ENCODE data around the gene ACKR2. TPM values are rescaled to one million over a fixed set of nuclear protein-coding genes. Genes with fewer than 3 reads are reported as not detected.

ACKR2 gene
- total and polyA plus RNA-seq, 2 of the 13 experiments (the other 11 are each of a cell fraction or from before 2014, with no cell fraction given), result 1.1 to 1.9 TPM

GRCh38 chr3:42803414-42804105, 5.7 kb upstream of the ACKR2 start (continued):
- TF ChIP-seq ELF3 (CRISPR knock-in tag; IDR thresholded peaks at IDR 0.05) (peak; percentile 4; the same call in 1 of the 2 replicates), BCL6 (CRISPR knock-in tag; IDR thresholded peaks at IDR 0.05) (no peak), SIX1 (CRISPR knock-in tag; IDR thresholded peaks at IDR 0.05; ENCODE audit: borderline replicate concordance) (no peak), RERE (CRISPR knock-in tag; IDR thresholded peaks at IDR 0.05; ENCODE audit: low read depth) (no peak), ZSCAN29 (CRISPR knock-in tag; conservative IDR thresholded peaks at IDR 0.05) (0 out of 2 replicates have a peak, but pooled peaks have one; percentile 59), SIN3B (IDR thresholded peaks at IDR 0.05; ENCODE audit: low read length) (no peak), ZNF746 (CRISPR knock-in tag; IDR thresholded peaks at IDR 0.05) (peak; percentile 25; the same call in 1 of the 2 replicates), ELK4 (CRISPR knock-in tag; IDR thresholded peaks at IDR 0.05; ENCODE audit: borderline replicate concordance) (0 out of 2 replicates have a peak, but pooled peaks have one; percentile 17), PRDM15 (CRISPR knock-in tag; IDR thresholded peaks at IDR 0.05) (peak; percentile 92), NRL (CRISPR knock-in tag; IDR thresholded peaks at IDR 0.05; ENCODE audit: borderline replicate concordance) (no peak), E2F1 (CRISPR knock-in tag; IDR thresholded peaks at IDR 0.05) (peak; percentile 53; the same call in 1 of the 2 replicates), RCOR2 (CRISPR knock-in tag; IDR thresholded peaks at IDR 0.05) (no peak), ZNF510 (CRISPR knock-in tag; IDR thresholded peaks at IDR 0.05; ENCODE audit: low read depth) (0 out of 2 replicates have a peak, but pooled peaks have one; percentile 16), ZBTB43 (CRISPR knock-in tag; conservative IDR thresholded peaks at IDR 0.05) (0 out of 2 replicates have a peak, but pooled peaks have one; percentile 17), ZBTB3 (CRISPR knock-in tag; IDR thresholded peaks at IDR 0.05; ENCODE audit: borderline replicate concordance, low read depth) (no peak)
